Kidney tubule cell (primary cell): ENCODE data around the gene NHLH2.
A peak's percentile ranks its signal among the peaks of the same experiment; 100 is the strongest.

Experiments used
- DNase-seq: peaks from one replicate; pipeline ENCODE4 v3.0.0-alpha.2; 2018; ENCODE audit warnings: low spot score

The NHLH2 gene

DNA sequence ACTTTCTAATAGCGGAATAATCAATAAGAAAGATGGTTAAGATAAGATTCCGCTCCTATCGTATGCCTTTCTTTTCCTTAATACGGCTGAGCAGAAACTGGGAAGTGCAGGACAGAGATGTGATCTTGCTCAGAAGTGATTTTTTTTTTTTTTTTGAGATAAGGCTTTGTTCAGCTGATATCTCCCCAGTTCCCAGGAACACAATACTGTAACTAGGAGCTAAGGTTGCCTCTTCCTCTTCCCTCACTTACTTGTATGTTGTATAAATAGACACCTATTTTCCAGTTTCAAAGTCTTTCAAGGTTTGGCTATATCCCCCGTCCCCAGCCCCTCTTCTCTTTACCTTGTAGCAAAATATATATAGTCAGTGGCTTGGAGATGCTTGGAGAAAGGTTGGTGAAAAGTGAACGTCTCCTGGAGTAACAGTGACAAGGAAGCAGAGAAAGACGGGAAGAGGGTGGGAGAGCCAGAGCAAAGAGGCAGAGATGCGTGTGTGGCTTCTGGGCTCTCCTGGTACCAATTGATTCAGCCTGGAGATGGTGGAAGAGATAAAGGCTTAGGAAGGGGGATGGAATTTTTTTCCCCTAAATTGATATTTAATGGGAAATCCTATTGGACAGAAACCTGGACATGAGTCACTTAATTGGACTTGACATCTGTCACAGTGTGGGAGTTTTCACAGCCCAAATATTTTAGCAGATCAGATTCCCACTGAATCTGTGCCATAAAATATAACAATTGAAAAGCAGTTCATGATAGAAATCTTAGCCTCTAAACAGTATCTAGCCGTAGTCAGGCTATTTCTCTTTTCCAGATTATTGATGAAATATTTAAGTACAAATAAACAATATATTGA, at the start of gene NHLH2:
Gene NHLH2, minus strand, starts transcription at position 522 of the 856 bp plus-strand sequence. CDS start 2,754 bp downstream, outside the sequence.
- DNase-seq: no peak

GRCh38 chr1:115890580-115890979, 49.7 kb upstream of the NHLH2 start:
- no peak for DNase-seq

DNA sequence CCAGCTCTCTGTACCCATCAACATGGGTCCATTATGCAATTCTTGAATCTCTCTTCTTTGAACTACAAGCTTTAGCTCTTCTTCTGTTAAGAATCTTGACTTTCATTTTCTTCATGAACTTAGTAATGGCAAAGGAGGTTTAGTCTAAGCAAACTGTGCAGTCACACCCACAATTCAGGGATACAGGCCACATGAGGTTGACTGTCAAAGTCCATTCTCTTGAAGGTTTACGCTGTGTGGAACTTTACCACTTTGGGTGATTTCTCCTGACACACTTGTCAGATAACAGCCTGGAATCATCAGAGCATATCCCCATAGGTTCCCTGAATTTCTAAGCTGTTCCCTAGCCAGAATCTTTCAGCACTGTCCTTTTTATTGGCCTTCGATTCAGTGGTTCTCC, 48.0 kb upstream of the NHLH2 start:
- no peak for DNase-seq

GRCh38 chr1:115882913-115883902, 42.3 kb upstream of the NHLH2 start:
- no peak for DNase-seq

DNA sequence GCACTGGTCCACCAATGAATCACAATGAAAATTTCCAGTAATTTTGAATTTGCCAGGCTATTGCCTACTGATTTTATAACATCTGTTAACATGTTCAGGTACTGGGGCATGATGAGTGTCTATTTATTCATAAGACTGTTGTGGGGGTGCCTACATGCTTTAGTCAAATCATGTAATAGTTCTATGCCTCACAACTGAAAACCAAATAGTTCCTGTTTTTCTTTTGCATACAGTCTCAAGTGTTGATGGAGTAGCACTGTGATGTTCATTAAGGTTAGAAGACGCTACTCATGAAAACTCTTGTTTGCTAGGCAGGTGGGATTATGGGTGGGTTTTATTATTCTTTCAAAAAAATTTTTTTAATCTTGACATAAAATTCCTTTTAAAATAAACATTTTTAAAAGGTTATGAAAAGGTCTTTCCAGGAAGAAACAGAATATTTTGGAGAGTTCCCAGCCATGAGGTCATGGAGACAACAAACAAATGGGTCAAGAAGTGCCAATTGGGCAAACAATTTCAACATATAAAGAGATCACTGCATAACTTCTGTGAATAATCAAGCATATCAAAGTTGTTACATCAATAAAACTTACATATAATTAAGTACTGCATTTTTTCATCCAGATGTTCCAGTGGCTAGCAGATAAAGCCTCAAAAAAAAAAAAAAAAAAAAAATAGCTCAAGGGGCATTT, 40.2 kb upstream of the NHLH2 start:
- no peak for DNase-seq

DNA sequence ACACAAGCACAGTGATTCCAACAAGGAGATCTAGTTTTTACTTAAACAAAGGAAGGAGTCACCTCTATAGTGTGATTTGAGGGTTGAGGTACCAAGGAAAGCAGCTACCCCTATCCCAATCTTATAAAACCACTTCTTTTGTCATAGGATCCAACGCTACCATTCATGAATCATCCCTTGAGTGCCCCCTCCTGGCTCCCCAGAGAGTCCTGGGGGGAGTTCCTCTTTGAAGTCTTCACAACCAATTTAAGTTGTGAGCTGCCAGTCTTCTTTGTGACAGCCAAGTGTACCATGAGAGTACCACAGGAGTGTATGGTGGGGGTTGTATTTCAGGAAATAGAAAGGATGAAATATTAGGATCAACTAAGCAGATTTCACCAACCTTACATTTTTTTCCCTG, 39.1 kb upstream of the NHLH2 start:
- DNase-seq: no peak

DNA sequence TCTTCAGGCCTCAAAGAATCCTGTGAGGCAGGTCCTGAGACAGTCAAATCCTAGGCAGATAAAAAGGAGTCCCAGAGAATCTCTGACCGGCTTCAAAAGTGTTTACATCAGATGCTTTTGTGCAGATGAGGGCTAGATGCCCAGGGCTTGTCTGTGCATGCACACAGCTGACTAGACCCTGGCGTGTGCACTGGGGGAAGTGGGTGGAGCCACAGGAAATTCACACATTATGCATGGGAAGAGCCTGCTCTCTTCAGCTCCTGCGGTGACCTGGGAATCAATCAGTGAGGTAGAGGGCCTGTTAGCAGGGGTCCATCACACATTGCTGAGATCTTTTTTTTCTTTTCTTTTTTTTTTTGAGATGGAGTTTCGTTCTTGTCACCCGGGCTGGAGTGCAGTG, 36.6 kb upstream of the NHLH2 start:
- no peak for DNase-seq

GRCh38 chr1:115874904-115875303, 34.0 kb upstream of the NHLH2 start:
- no peak for DNase-seq

DNA sequence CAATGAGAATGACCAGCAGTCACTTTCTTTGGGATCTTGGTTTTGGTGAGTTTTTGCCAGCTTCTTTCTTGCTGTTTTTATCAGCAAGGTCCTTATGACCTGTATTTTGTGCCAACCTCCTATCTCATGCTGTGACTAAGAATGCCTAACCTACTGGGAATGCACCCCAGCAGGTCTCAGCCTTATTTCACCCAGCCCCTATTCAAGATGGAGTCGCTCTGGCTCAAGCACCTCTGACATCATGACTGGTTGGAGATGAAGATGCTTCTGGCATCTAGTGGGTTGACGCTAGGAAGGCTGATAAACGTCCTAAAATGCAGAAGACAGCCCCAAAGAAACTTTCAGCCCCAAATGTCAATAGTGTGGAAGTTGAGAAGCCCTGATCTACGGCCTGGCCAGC, 33.6 kb upstream of the NHLH2 start:
- DNase-seq: no peak

- DNase-seq: no peak
Observed at GRCh38 chr1:115873184-115873583, 32.3 kb upstream of the NHLH2 start.

DNA sequence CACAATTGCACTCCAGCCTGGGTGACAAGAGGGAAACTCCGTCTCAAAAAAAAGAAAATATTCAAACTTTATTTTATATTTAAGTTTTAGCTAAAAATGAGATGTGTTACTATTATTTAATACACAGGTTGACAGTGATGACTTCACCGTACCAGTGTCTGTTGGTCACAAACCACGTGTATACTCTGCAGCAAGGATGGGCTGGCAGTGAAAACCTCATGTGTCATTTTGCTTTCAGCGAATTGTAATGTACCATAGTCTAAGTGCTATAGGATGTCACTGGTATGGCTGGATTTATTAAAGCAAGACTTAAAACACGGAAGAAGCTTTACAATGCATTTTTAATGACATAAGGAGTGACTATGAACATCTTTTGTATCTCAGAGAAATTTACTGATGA, 28.1 kb upstream of the NHLH2 start:
- no peak for DNase-seq

DNA sequence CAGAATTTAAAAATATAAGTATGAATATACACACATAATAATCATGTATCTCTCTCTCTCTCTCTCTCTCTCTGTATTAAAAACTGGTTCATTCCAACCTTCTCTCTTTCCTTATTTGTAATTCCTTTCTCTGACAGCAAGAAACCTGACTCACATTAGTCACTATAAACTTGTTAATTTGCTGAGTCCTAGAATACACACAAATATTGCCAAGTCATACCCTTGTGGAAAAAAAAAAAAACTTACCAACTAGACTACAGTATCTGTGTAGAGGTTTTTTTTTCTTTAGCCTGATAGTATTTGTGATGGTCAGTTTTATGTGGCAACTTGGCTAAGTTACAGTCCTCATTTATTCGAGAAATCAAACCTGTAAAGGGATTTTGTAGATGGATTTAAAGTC, 26.3 kb upstream of the NHLH2 start:
- DNase-seq: no peak

DNA sequence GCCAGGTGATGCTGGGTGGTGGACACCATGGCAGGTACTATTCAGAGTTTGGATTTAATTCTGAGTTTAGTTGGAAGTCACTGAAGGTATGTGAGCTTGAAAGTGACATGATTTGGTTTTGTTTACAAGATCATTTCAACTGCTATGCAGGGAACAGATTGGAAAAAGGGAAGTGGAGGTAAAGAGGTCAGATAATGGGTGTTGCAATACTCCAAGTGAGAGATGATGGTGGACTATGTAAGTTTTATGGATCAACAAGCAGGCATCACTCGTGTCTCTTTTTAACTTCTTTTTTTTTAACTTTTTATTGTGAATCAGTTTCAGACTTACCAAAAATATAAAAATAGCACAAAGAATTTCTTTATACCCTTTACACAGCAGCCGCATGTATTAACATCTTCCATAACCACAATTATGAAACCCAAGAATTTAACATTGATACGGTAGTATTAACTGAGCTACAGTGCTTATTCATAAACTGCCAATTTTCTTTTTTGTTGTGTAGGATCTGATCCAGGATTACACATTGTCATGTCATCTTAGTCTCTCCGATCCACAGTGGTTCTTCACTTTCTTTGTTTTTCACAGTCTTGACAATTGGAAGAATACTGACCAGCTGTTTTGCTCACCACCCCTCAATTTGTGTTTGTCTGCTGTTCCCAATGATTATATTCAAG, 24.9 kb upstream of the NHLH2 start:
- DNase-seq: no peak

- DNase-seq: no peak
Observed at GRCh38 chr1:115862403-115862802, 21.5 kb upstream of the NHLH2 start.

DNA sequence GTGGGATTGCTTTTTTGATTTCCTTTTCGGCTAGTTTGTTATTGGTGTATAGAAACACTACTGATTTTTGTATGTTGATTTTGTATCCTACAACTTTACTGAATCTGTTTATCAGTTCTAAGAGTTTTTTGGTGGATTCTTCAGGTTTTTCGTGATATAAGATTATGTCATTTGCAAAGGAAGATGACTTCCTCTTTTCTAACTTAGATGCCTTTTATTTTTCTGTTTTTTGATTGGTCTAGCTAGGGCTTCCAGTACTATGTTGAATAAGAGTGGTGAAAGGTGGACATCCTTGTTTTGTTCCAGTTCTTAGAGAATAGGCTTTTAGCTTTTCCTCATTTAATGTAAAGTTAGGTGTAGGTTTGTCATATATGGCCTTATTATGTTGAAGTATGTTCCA, 13.1 kb upstream of the NHLH2 start:
- no peak for DNase-seq

GRCh38 chr1:115850937-115851336, 10.0 kb upstream of the NHLH2 start:
- no peak for DNase-seq

DNA sequence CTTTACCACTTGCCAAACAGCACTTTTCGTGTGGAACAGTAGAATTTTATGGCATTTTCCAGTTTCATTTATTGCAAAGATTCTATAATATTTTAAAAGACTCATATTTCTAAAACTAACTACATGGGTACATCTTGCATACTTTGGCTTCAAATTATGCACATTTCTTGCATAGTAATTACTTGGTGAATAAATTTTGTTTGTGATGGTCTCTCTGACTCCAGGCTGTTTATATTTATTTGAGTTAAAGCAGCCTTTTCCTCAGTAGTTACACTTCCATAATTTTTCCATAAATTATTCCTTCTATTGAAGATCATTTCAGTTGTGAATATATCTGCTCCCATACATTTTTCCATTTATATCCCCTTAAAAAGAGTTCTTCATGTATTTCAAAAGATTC, 6.9 kb upstream of the NHLH2 start:
- DNase-seq: no peak

DNA sequence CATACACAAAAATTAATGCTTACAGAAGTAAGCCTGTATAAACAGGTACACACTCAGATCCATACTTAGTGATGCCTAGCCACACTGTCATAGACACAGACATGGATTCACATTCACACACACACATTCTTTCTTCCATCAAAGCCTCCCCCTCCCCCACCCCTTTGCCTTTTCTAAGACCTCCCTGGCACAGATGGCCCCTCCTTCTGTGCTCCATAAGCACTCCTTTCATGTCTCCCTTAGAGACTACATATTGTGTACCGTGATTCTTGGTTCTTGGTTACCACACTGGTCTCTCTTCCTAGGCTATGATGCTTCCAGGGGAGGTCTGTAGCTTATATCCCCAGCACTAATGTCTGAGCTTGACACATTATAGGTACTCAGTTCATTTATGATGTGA, 2.0 kb upstream of the NHLH2 start:
- no peak for DNase-seq

DNA sequence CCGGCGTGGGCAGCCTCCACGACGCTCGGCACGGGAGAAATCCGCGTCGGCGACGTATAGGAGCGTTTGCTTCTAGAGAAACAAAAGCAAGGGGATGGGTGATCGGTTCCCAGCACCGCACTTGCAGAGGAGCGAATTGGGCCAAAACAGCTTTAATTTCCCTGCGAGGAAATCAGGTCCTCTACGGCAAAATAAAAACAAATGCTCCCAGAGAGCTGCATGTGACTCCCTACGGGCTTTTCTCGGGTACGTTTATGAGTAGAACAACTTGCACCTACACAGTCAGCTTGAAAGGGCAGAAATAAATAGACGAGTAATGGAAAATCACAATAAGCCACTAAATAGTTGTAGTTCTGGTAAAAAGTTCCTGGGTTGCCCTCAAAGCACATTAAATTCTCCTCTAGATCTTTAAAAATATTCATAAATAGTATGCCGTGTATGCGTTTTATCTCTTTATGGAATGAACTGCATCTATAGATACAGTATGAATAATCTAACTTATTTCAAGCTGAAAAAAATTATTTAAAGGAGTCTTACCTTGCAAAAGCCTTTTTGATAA, 1.2 kb downstream of the NHLH2 start:
- no peak for DNase-seq

DNA sequence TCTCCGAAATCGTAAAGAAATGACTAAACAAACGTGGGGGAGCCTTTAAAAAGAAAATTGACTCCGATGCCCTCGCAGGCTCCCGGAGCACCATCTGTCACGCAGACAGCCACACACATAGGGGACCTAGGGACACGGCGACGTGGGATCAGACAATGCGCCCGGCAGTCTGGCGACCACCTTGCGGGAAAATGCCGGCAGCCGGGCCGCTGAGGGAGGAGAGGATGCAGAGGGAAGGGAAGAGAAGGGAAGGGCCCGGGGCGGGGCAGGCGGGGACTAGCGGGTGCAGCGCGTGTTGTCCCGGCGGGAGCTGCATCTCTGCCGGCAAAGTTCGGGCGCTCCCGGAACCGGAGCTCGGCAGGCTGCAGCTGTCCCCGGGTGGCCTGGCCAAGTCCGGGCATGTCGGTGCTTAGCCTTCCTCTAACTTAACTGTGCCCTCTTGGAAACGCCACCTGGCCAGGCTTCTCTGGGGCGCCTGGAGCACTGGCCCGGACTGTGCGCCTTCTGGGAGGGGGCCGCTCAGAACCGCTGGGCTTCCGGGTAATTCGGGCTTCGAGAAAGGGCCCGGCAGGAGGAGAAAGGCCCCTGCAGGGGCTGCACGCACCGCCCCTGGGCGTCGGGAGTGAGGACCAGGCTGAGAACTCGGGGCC, 1.8 kb downstream of the NHLH2 start:
- DNase-seq: peak; percentile 12
